ENCODE measurements around the gene ISM1.

The ISM1 gene

DNA sequence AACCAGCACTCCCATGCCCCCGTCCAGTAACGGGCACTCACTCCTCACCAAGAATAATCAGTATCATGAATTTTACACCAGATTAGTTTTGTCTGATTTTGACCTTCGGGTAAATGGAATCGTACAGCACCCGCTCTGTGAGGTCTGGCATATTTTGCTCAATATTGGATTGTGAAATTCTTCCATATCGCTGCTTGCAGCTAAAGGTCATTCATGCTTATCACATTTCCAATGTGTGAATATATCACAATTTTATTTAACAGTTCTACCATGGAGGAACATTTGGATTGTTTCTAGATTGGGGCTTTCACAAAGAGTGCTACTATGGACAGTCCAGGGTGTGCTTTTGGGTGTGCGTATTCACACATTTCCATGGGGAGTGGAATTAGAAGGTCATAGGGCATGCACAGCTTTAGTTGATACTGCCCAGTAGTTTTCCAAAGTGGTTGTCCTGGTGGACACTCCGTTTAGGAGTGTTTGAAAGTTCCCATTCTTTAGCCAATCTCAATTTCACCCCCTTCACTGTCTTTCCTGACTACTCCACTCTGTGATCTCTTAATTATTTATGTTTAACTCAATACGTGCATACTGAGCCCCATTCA lies 86.6 kb downstream of the ISM1 start:
- no peak for DNase-seq

DNA sequence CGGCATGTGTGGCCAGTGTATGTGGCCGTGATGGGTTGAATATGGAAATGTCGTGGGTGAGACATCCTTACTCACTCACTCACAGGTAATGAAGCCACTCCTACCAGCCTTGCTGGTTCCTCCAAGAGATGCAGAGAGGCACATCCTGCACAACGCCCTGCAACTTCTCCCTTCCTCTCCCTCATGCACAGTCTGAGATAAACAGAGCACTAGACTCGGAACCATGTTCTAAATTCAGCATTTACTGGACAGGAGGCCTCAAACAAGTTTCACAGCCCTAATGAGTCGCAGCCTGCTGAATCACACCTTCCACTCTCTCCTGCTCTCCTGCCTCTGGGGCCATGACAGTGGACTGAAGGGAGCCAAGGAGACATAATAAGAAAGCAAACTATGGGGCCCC lies 91.2 kb downstream of the ISM1 start:
- DNase-seq, result no peak

DNA sequence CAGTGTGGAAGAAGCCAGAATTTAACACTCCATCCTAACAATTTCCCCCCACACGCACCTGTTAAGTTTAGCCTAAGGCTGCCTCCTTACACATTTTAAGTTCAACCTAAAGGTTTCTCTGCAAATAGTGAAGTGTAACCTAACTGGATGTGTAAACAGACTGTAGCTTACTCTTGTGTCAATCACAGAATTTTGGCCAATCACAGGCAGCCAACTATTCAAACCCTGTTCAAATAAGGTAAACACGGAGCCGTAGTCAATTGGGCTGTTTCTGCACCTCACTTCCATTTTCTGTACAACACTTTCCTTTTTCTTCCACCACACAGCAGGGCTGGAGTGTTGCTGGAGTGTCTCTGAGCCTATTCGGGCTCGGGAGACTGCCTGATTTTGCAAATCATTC lies 92.1 kb downstream of the ISM1 start:
- no peak for DNase-seq

- DNase-seq, result no peak
These were observed 96.4 kb downstream of the ISM1 start for GRCh38 chr20:13317439-13317838.

DNA sequence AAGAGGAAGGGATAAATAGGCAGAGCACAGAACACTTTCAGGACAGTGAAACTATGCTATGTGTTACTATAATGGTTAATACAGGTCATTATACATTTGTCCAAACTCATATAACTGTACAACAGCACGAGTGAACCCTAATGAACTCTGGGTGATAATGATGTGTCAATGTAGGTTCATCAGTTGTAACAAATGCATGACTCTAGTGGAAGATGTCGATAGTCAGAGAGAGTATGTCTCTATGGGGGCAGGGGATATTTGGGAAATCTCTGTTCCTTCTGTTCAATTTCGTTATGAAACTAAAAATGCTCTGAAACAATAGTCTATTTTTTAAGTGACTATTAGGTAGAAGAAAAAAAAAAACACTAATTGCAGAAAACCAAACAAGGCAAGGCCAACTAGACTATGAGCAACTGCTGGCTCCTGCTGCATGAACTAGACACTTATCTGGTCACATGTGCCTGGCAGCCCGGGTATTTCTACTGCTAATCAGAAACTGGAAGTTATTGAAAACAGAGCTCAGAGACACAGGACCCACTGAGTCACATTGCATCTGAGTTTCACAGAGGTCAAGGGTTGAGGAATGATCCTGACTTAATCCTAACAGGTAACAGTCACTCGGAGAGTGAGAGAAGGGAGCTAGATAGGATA lies 97.9 kb downstream of the ISM1 start:
- no peak for DNase-seq

- no peak for DNase-seq
These were observed 99.6 kb downstream of the ISM1 start for GRCh38 chr20:13320702-13321101.

DNA sequence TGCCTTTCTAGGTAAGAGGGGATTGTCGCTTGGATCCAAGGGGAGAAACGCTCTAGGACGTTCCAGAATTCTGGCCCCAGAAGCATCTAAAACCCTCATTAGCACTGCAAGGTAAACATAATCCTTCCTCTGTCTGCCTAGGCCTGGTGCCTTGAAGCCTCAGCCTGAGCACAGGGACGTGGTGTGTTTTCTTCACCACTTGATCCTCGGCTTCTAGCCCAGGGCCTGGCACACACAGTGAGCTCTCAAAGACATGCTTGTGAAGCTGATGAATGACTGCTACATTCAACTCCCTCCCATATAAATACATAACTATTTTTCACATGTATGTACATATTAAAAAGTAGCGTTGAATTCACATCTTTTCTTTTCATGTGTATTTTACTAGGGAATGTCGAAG lies 100.3 kb downstream of the ISM1 start:
- DNase-seq, result no peak

GRCh38 chr20:13322198-13322597 lies 101.1 kb downstream of the ISM1 start:
- DNase-seq, result no peak

DNA sequence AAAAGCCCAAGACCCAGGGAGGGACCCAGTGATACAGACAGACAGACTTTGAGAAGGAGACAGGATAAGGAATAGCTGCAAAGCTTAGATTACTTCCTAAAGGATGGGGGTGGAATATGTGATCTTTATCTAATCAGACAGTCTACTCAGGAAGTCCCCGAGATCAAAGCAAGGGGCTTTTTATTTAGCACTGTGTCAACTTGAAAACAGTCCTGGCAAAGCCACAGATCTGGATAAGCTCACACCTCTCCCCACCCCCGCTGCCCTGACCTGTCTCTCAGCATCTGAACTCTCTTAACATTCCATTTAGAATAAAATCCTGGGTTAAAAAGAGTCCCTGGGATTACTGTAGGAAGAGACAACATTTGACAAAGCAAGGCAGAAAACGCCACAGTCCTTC lies 101.5 kb downstream of the ISM1 start:
- DNase-seq, result no peak

GRCh38 chr20:13325033-13325432 lies 104.0 kb downstream of the ISM1 start:
- DNase-seq, result peak in 1 of 51 donors; percentile 2

GRCh38 chr20:13325796-13326340 lies 104.8 kb downstream of the ISM1 start:
- no peak for DNase-seq

- DNase-seq, result no peak
These were observed 110.5 kb downstream of the ISM1 start for GRCh38 chr20:13331536-13331935.

DNA sequence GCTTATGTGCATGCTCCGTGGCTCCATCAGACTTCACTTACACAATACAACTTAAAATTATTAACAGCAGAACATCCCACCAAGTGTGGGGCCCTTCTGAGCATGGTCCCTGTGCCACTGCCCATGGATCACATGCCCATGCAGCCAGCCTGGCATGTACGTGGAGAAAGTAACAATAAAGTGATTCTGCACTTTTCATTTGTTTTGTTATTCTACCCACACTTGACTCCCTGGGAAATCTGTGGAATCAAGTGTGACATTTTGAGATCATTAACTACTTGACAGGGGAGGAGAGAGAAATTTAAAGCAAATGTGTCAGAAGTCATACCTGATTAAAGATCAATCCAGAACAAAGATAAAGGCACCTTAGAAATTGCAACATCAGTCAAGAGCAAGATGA lies 112.0 kb downstream of the ISM1 start:
- DNase-seq, result no peak

DNA sequence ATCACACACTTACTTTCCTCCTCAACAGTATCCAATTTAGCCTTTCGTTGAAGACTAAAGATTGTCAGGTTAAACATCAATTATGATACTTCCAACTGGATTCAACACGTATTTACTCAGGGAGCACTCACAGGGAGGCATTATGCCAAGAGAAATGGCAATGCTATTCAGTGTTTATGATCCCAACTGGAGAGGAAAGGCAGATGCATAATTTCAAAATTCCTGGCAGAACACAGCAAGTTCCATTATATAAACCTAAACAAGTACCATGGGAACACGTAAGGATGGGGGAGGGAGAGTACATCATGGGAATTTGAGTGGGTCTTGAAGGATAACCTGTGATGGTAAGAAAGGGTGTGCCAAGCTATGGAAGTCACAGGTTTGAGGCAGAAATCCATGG lies 112.7 kb downstream of the ISM1 start:
- DNase-seq, result no peak

DNA sequence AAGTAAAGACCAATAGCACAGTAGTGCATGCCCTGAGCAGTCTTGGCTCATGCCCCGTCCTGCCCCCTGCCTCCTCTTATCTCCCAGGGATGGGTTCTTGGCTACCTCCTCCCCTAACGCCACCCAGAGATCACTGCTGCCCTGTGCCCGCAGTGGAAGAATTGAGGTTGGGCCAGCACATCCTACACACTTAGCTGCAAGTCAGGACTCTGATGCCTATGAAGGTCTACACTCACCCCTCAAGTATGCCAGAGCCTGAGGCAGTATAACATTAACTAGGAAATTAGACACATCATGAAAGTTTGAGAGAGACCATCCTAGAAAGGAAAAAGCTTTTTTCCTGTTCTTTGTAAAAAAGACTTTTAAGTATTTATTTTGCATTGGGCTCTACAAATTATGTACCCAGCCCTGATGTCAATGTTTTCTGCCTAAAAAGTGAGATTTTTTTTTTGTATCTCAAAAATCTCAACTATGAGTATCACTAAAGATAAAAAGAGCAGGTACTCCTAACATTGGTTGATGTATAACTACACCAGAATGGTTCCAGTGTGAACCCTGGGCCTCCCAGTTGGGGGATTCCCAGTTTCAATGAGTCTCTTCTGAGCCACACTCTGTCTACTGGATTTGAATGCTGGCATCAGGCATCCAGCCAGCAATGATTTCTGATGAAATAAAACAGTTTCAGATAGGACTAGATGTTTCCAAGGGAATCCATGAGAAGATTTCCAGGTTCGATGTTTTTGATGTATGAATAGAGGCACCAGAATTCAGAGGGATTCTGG lies 115.4 kb downstream of the ISM1 start:
- no peak for DNase-seq

DNA sequence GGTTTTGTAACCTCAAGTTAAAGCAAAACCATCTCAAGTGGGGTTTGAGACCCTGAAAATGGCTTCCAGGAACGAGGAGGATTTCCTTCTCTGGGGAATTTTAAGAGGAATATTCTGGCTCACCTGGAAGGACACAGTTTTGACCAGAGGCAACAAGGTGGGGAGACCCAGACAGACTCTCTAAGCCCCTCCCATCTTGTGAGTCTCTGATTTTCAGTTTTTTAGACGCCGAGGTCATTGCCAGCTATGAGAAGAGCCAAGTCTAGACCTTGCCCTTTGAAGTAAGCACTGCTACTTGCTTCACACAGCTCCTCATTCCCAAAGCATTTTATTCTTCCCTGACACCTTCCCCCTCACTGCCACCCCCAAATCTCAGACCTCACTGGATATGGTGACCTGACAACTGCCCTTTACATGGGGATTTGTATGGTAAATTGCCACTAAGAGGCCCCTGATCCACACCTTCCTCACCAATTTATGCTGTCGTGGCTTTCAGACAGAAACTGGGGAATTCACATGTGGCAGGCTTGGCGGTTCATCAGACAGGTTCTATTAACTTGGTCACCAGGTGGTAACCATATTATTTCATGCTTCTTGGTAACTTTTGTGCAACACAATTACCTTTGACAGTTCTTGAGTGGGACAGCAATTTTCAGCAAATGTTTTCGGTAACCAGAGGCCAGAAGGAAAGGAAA lies 116.2 kb downstream of the ISM1 start:
- no peak for DNase-seq

- DNase-seq, result no peak
These were observed 117.1 kb downstream of the ISM1 start for GRCh38 chr20:13338097-13338661.

- DNase-seq, result no peak
These were observed 117.9 kb downstream of the ISM1 start for GRCh38 chr20:13338999-13339411.

DNA sequence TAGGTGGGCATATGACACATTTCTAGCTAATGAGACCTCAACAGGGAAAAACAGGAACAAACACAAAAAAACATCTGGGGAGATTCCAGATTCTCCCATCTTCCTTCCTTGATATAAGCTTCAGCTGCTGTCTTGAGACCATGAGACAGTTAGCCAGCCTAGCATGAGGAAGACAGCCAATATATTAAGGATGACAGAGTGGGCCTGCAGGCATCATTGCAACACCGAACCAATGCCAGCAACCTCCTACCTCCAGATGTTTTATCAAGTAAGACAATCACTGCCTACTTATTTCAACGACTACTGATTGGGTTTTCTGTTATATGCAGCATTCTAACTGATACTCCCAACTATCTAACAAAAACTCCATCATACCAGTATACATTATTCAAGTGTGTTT lies 119.0 kb downstream of the ISM1 start:
- DNase-seq, result no peak

- DNase-seq, result no peak
These were observed 120.8 kb downstream of the ISM1 start for GRCh38 chr20:13341737-13342393.
